Ishikawa (cell line): ENCODE data around the gene NAA35.

ENCODE experiments used
- CEBPB ChIP-seq: IDR thresholded peaks from 2 replicates; pipeline ENCODE4 v1.6.1; 2012
- CREB1 ChIP-seq: IDR thresholded peaks from 2 replicates; pipeline ENCODE4 v1.6.1; 2012; ENCODE audit warnings: low read depth
- EGR1 ChIP-seq: IDR thresholded peaks from 2 replicates; pipeline ENCODE4 v1.6.1; 2012
- EP300 ChIP-seq: IDR thresholded peaks from 2 replicates; pipeline ENCODE4 v1.6.1; 2012; ENCODE audit warnings: borderline replicate concordance
- FOXM1 ChIP-seq: IDR thresholded peaks from 2 replicates; pipeline ENCODE4 v1.6.1; 2012; ENCODE audit warnings: low read depth, borderline replicate concordance
- NFIC ChIP-seq: IDR thresholded peaks from 2 replicates; pipeline ENCODE4 v1.6.1; 2012
- RAD21 ChIP-seq: IDR thresholded peaks from 2 replicates; pipeline ENCODE4 v1.6.1; 2012; ENCODE audit warnings: low read depth
- TAF1 ChIP-seq: IDR thresholded peaks from 2 replicates; pipeline ENCODE4 v1.6.1; 2012; ENCODE audit warnings: low read depth, mild to moderate bottlenecking
- TCF12 ChIP-seq: IDR thresholded peaks from 2 replicates; pipeline ENCODE4 v1.6.1; 2012; ENCODE audit warnings: low read depth
- TEAD4 ChIP-seq: IDR thresholded peaks from 2 replicates; pipeline ENCODE4 v1.6.1; 2012
- YY1 ChIP-seq: IDR thresholded peaks from 2 replicates; pipeline ENCODE4 v1.6.1; 2012; ENCODE audit warnings: low read depth
- ZBTB7A ChIP-seq: IDR thresholded peaks from 2 replicates; pipeline ENCODE4 v1.6.1; 2012; ENCODE audit warnings: low read depth
- TF ChIP-seq, protein P1 (sequence below): IDR thresholded peaks from 2 replicates; pipeline ENCODE4 v1.6.1; 2012; ENCODE audit warnings: low read depth, mild to moderate bottlenecking
- TF ChIP-seq, protein P2 (sequence below): IDR thresholded peaks from 2 replicates; pipeline ENCODE4 v1.6.1; 2012
- TF ChIP-seq, protein P3 (sequence below): IDR thresholded peaks from 2 replicates; pipeline ENCODE4 v1.6.1; 2012

Gene NAA35

DNA sequence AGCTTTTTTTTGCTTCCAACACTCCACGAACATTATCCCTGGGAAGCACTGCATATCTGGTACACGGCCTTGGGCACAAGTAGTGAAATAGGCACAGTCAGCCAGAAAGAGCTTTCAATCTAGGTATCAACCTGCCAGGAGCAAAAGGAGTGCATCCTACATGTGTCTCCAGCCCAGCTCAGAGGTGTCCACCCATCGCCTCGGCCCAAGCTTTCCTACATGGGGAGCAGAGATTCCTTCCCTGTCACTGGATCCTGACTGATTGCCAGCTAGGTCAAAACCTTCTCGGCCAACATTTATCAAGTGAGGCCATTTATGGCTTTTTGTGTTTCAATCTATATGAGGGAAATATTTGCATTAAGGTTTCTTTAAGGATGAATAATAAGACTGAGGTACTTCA lies 102.6 kb downstream of the NAA35 start:
- TF ChIP-seq CREB1 (no peak), TCF12 (no peak), CEBPB (no peak), TAF1 (no peak)

DNA sequence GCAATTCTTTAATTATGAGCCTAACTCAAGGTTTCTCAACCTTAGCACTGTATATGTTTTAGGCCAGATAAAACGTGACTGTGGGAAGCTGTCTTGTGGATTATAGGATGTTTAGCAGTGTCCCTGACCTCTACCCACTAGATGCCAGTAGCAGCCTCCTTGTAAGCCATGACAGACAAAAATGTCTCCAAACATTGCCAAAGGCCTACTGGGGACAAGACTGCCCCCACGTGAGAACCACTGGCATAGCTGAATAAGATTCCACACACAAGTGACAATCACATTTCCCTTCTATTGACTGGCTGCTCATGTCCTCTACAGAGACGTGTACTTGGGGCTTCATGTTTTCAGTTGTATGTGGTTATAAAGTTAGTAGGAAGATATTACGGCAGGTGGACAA lies 103.1 kb downstream of the NAA35 start:
- TF ChIP-seq RAD21: peak; percentile 36; the same call in 1 of the 2 replicates
- TF ChIP-seq, protein P1, sequence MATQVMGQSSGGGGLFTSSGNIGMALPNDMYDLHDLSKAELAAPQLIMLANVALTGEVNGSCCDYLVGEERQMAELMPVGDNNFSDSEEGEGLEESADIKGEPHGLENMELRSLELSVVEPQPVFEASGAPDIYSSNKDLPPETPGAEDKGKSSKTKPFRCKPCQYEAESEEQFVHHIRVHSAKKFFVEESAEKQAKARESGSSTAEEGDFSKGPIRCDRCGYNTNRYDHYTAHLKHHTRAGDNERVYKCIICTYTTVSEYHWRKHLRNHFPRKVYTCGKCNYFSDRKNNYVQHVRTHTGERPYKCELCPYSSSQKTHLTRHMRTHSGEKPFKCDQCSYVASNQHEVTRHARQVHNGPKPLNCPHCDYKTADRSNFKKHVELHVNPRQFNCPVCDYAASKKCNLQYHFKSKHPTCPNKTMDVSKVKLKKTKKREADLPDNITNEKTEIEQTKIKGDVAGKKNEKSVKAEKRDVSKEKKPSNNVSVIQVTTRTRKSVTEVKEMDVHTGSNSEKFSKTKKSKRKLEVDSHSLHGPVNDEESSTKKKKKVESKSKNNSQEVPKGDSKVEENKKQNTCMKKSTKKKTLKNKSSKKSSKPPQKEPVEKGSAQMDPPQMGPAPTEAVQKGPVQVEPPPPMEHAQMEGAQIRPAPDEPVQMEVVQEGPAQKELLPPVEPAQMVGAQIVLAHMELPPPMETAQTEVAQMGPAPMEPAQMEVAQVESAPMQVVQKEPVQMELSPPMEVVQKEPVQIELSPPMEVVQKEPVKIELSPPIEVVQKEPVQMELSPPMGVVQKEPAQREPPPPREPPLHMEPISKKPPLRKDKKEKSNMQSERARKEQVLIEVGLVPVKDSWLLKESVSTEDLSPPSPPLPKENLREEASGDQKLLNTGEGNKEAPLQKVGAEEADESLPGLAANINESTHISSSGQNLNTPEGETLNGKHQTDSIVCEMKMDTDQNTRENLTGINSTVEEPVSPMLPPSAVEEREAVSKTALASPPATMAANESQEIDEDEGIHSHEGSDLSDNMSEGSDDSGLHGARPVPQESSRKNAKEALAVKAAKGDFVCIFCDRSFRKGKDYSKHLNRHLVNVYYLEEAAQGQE: no peak

DNA sequence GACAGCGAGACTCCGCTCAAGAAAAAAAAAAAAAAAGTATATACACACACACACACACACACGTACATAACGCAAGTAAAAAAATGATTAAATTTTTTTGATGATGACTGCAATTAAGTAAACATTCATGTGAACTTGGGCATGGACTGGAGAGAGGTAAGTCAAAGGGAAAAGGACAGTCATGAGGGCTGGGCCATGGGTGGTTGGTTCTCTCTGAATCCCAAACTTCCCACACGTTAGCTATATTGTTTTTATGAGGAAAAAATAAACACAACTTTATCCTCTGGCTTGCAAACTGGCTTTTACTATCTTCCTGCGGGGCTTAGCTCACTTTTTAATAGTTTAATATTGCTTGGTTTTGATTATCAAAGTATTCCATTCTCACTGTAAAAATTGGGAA lies 104.7 kb downstream of the NAA35 start:
- TF ChIP-seq CREB1 (no peak), EP300 (no peak), YY1 (no peak), CEBPB (no peak), EGR1 (no peak), TEAD4 (no peak)
- TF ChIP-seq, protein P2, sequence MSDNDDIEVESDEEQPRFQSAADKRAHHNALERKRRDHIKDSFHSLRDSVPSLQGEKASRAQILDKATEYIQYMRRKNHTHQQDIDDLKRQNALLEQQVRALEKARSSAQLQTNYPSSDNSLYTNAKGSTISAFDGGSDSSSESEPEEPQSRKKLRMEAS: no peak

DNA sequence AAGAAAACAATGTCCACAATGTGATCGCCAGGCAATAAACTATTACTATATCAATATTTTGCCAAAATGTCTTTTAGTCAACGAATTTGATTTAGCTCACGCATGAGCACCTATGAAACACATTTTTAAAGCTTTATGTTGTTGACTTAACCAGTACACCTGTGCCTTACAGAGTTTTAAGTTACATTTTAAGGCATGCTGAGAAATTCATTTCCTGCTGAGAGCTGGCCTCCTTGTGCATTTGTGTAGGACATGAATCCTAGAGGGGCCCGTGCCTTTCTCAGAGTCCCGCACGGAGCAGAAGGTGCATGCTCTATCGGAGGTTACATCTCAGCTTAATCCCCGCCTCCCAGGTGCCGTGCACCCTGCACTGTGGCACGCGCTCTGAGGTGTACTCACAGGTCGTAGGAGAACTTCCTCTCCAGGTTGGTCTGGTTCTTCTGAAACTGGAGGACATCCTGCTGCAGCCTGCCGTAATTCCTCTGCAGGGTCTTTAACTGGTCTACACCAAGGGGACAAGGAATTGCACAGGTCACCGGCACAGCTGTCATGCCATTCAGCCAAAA lies 105.2 kb downstream of the NAA35 start:
- TF ChIP-seq CEBPB (no peak), YY1 (no peak), RAD21 (no peak), ZBTB7A (no peak), TEAD4 (peak; percentile 35; the same call in 1 of the 2 replicates), EP300 (no peak), EGR1 (no peak), FOXM1 (no peak), NFIC (peak; percentile 50; the same call in 1 of the 2 replicates), TCF12 (peak; percentile 78), TAF1 (no peak), CREB1 (no peak)
- TF ChIP-seq, protein P2: peak; percentile 59; the same call in 1 of the 2 replicates
- TF ChIP-seq, protein P1: no peak
- TF ChIP-seq, protein P3, sequence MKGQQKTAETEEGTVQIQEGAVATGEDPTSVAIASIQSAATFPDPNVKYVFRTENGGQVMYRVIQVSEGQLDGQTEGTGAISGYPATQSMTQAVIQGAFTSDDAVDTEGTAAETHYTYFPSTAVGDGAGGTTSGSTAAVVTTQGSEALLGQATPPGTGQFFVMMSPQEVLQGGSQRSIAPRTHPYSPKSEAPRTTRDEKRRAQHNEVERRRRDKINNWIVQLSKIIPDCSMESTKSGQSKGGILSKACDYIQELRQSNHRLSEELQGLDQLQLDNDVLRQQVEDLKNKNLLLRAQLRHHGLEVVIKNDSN: no peak

DNA sequence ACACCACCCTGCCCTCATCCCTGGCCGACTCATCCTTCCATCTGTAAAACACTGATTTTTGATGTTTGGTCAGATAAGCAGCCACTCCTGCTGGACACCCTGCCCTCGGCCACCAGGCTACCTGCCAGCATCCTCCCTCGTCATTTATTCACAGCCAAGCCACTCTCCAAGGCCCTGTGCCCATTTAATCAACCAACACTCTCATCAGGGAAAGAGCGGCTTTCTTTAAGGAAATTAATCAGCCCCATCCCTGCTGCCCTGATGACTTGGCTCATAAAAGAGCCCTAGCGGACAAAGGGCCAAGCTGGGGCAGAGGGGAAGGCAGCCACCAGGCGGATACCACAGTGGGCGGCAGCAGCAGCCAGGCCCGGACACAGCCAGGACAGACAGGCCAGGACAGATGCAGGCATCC lies 106.0 kb downstream of the NAA35 start:
- TF ChIP-seq FOXM1 (no peak), TCF12 (no peak), CEBPB (no peak), TEAD4 (no peak), RAD21 (no peak), TAF1 (no peak), YY1 (no peak), NFIC (no peak), EGR1 (no peak), ZBTB7A (no peak), EP300 (no peak), CREB1 (no peak)
- TF ChIP-seq, protein P2: no peak
- TF ChIP-seq, protein P1: no peak
- TF ChIP-seq, protein P3: no peak
